ENCODE results near the gene PCDHGA1. TPM values are rescaled to one million over a fixed set of nuclear protein-coding genes. Genes with fewer than 3 reads are reported as not detected.

PCDHGA1 gene
- total RNA-seq, 2 donors from 2014 or later: 0.33 to 0.78 TPM

DNA sequence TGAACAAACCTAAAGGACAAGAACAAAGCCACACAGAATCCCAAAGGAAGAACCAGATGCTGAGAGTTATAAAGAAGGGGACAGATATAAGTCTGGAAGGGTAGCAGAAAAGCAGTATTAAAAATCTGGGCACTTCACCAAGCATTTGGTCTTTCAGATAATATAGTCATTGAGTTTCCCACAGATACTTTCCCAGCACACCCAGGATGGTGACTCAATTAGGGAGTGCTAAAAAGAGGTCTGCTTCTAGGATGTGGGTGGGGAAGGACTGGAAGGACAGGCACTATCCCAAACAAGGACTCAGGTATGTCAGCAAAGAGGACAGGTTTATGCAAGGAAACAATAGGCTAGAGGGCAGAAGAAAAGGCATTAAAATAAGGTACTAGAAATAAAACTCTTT, 229.1 kb downstream of the PCDHGA1 start:
- Histone ChIP-seq H3K4me3 (no peak overlapping the region), H3K27ac (peak overlapping the region; percentile 76 to 89 (median 84)), H3K9me3 (no peaks in the 10 kb centered on the region), H3K4me1 (peaks cover 42% of the 10 kb centered on the region), H3K36me3 (replicated peaks in 1 of 2; ENCODE audit: insufficient read depth in 1 of 2, low read depth in 2 of 2) (no peaks in the 10 kb centered on the region), H3K27me3 (no peaks in the 10 kb centered on the region)
- TF ChIP-seq POLR2A (IDR thresholded peaks at IDR 0.05): no peak
- TF ChIP-seq, protein P1, sequence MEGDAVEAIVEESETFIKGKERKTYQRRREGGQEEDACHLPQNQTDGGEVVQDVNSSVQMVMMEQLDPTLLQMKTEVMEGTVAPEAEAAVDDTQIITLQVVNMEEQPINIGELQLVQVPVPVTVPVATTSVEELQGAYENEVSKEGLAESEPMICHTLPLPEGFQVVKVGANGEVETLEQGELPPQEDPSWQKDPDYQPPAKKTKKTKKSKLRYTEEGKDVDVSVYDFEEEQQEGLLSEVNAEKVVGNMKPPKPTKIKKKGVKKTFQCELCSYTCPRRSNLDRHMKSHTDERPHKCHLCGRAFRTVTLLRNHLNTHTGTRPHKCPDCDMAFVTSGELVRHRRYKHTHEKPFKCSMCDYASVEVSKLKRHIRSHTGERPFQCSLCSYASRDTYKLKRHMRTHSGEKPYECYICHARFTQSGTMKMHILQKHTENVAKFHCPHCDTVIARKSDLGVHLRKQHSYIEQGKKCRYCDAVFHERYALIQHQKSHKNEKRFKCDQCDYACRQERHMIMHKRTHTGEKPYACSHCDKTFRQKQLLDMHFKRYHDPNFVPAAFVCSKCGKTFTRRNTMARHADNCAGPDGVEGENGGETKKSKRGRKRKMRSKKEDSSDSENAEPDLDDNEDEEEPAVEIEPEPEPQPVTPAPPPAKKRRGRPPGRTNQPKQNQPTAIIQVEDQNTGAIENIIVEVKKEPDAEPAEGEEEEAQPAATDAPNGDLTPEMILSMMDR (IDR thresholded peaks at IDR 0.05): no peak
- intact Hi-C loops (cut with DNase I): no loop called here
- DNase-seq: peak in 1 of 4 donors; percentile 22
- no peak for ATAC-seq

DNA sequence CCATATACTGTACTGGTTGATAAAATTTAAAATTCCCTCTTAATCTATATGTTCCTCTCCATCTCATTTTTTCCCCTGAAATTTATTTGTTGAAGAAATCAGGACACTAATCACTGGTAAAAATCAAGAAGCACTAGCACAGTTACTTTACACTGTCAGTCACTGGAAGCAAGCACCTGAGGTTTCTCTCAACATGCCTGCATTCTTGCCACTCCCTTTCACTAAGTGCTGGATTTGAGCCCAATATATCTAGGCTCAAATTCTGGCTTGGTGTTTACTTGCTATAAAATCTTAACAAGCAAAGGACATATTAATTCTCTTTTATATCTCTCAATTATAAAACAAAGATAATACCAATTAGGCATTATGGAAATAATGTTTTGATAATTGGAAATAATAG, 229.8 kb downstream of the PCDHGA1 start:
- Histone ChIP-seq H3K9me3 (no peaks in the 10 kb centered on the region), H3K27ac (peak overlapping the region; percentile 76 to 89 (median 84)), H3K4me3 (no peak overlapping the region), H3K27me3 (no peaks in the 10 kb centered on the region), H3K4me1 (peaks cover 44% of the 10 kb centered on the region), H3K36me3 (replicated peaks in 1 of 2; ENCODE audit: insufficient read depth in 1 of 2, low read depth in 2 of 2) (no peaks in the 10 kb centered on the region)
- intact Hi-C loops (cut with DNase I): no loop called here
- TF ChIP-seq, protein P1 (IDR thresholded peaks at IDR 0.05): no peak
- TF ChIP-seq POLR2A (IDR thresholded peaks at IDR 0.05): peak in 1 of 3 donors; percentile 3
- DNase-seq: peak; percentile 31 to 71 (median 55)
- ATAC-seq: peak; percentile 69

DNA sequence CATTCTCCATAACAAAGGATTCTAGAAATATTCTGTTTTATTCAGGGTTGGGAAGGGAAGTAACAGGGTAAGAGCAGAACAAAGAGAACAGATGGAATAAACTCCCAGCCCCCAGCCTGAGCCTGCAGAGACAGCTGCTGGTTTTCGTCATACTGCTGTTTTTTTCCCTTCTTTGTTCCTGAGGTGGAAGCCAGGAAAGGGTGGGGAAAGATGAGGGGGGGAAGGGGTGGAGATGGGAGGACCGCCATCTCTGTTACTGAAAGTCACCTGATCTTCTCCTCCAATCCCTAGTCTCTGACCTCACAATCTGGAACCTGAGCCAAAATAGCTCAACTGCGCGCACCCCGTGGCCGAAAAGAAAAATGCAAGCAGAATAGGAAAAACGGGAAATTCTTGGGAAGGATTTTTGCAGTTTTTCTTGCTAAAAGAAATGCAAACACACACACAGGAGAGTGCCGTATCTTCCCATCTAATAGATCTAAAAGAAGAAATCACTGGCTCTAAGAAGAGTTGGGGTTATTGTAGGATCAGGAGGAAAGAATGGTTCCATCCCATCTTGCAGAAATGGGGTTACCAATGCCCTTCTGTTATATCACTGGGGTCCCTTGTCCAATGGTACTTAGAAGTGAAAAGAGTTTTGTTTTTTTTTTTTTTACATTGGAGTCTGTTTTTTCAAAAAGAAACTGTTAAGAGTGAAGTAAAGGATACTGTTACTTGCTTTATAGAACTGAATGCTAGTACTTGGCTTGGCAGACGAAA, 230.6 kb downstream of the PCDHGA1 start:
- WGBS, 2 donors: 20 to 26% methylated on average over 9 of the region's 9 CpGs
- peak in 2 of 3 donors; percentile 49 to 53 for TF ChIP-seq POLR2A (IDR thresholded peaks at IDR 0.05)
- TF ChIP-seq, protein P1 (IDR thresholded peaks at IDR 0.05): peak; percentile 63 to 99 (median 94)
- no peaks in the 10 kb centered on the region for H3K27me3 ChIP-seq
- H3K27ac ChIP-seq: peak overlapping the region; percentile 76 to 89 (median 84)
- H3K36me3 ChIP-seq (replicated peaks in 1 of 2; ENCODE audit: insufficient read depth in 1 of 2, low read depth in 2 of 2): peaks cover 0 to 4% of the 10 kb centered on the region in 2 donors
- H3K9me3 ChIP-seq: no peaks in the 10 kb centered on the region
- H3K4me1 ChIP-seq: peaks cover 44% of the 10 kb centered on the region
- no peak overlapping the region for H3K4me3 ChIP-seq
- DNase-seq (peak; percentile 91 to 96 (median 92)), ATAC-seq (peak; percentile 91)
- intact Hi-C loops (cut with DNase I): no loop called here

Other genes starting within 250 kb of the PCDHGA1 start
- 1 to 10 TPM; 1.8 to 2.0 TPM for gene PCDHB2, start 235.9 kb upstream of the PCDHGA1 start, total RNA-seq
- 1 to 10 TPM; 1.3 to 1.8 TPM for gene PCDHB3, start 230.0 kb upstream of the PCDHGA1 start, total RNA-seq
- gene PCDHB4, start 208.7 kb upstream of the PCDHGA1 start, total RNA-seq: 1 to 10 TPM; 1.6 to 3.3 TPM
- 10 to 100 TPM in 1 of 2 donors, 1 to 10 TPM in 1; 4.3 to 10.6 TPM for gene PCDHB5, start 195.3 kb upstream of the PCDHGA1 start, total RNA-seq
- 1 to 10 TPM in 1 of 2 donors, under 1 TPM in 1; 0.33 to 1.0 TPM for gene PCDHB6, start 180.5 kb upstream of the PCDHGA1 start, total RNA-seq
- gene PCDHB7, start 157.9 kb upstream of the PCDHGA1 start, total RNA-seq: under 1 TPM in 1 of 2 donors, not detected in 1; 0.52 TPM
- under 1 TPM; 0.33 to 0.52 TPM for gene PCDHB8, start 152.7 kb upstream of the PCDHGA1 start, total RNA-seq
- gene PCDHB16, start 148.1 kb upstream of the PCDHGA1 start, total RNA-seq: 1 to 10 TPM; 2.1 to 4.6 TPM
- 10 to 100 TPM in 1 of 2 donors, under 1 TPM in 1; 0.78 to 19.8 TPM for gene PCDHB9, start 143.4 kb upstream of the PCDHGA1 start, total RNA-seq
- gene PCDHB10, start 138.2 kb upstream of the PCDHGA1 start, total RNA-seq: 1 to 10 TPM; 1.3 to 2.3 TPM
- 1 to 10 TPM; 4.4 to 4.9 TPM for gene PCDHB11, start 130.9 kb upstream of the PCDHGA1 start, total RNA-seq
- 1 to 10 TPM; 2.0 to 3.4 TPM for gene PCDHB12, start 121.8 kb upstream of the PCDHGA1 start, total RNA-seq
- 1 to 10 TPM; 6.5 to 7.6 TPM for gene PCDHB13, start 116.6 kb upstream of the PCDHGA1 start, total RNA-seq
- gene PCDHB14, start 107.2 kb upstream of the PCDHGA1 start, total RNA-seq: 1 to 10 TPM; 3.4 to 7.3 TPM
- 1 to 10 TPM; 3.1 to 3.6 TPM for gene PCDHB15, start 85.1 kb upstream of the PCDHGA1 start, total RNA-seq
- not detected for gene SLC25A2, start 26.5 kb upstream of the PCDHGA1 start, total RNA-seq
- 10 to 100 TPM; 28.7 to 32.2 TPM for gene TAF7, start 9.7 kb upstream of the PCDHGA1 start, total RNA-seq
- 1 to 10 TPM; 2.0 to 2.9 TPM for gene PCDHGA2, start 8.2 kb downstream of the PCDHGA1 start, total RNA-seq
- gene PCDHGA3, start 13.3 kb downstream of the PCDHGA1 start, total RNA-seq: 10 to 100 TPM in 1 of 2 donors, 1 to 10 TPM in 1; 4.2 to 11.2 TPM
- 1 to 10 TPM; 3.9 to 6.9 TPM for gene PCDHGB1, start 19.6 kb downstream of the PCDHGA1 start, total RNA-seq
- 10 to 100 TPM in 1 of 2 donors, 1 to 10 TPM in 1; 6.7 to 10.9 TPM for gene PCDHGA4, start 24.5 kb downstream of the PCDHGA1 start, total RNA-seq
- 1 to 10 TPM; 2.3 to 9.3 TPM for gene PCDHGB2, start 29.5 kb downstream of the PCDHGA1 start, total RNA-seq
- 1 to 10 TPM; 5.6 to 6.0 TPM for gene PCDHGA5, start 33.6 kb downstream of the PCDHGA1 start, total RNA-seq
- gene PCDHGB3, start 39.7 kb downstream of the PCDHGA1 start, total RNA-seq: 10 to 100 TPM in 1 of 2 donors, 1 to 10 TPM in 1; 4.2 to 10.2 TPM
- 10 to 100 TPM in 1 of 2 donors, 1 to 10 TPM in 1; 5.2 to 11.2 TPM for gene PCDHGA6, start 43.4 kb downstream of the PCDHGA1 start, total RNA-seq
- gene PCDHGA7, start 52.2 kb downstream of the PCDHGA1 start, total RNA-seq: 1 to 10 TPM; 5.2 to 7.6 TPM
- 1 to 10 TPM; 3.6 to 4.9 TPM for gene PCDHGB4, start 57.2 kb downstream of the PCDHGA1 start, total RNA-seq
- gene PCDHGA8, start 62.1 kb downstream of the PCDHGA1 start, total RNA-seq: 10 to 100 TPM in 1 of 2 donors, 1 to 10 TPM in 1; 4.2 to 10.2 TPM
- gene PCDHGB5, start 67.4 kb downstream of the PCDHGA1 start, total RNA-seq: 10 to 100 TPM in 1 of 2 donors, 1 to 10 TPM in 1; 7.8 to 15.2 TPM
- gene PCDHGA9, start 72.3 kb downstream of the PCDHGA1 start, total RNA-seq: 1 to 10 TPM; 4.9 to 8.2 TPM
- gene PCDHGB6, start 77.5 kb downstream of the PCDHGA1 start, total RNA-seq: 1 to 10 TPM; 4.6 to 8.0 TPM
- 1 to 10 TPM; 5.3 to 5.4 TPM for gene PCDHGA10, start 82.5 kb downstream of the PCDHGA1 start, total RNA-seq
- gene PCDHGB7, start 87.2 kb downstream of the PCDHGA1 start, total RNA-seq: 1 to 10 TPM; 7.0 to 7.9 TPM
- 1 to 10 TPM; 4.9 to 6.9 TPM for gene PCDHGA11, start 90.5 kb downstream of the PCDHGA1 start, total RNA-seq
- gene PCDHGA12, start 100.0 kb downstream of the PCDHGA1 start, total RNA-seq: 1 to 10 TPM; 5.3 to 5.4 TPM
- gene PCDHGC3, start 145.5 kb downstream of the PCDHGA1 start, total RNA-seq: 10 to 100 TPM in 1 of 2 donors, 1 to 10 TPM in 1; 9.6 to 16.1 TPM
- 1 to 10 TPM; 1.6 to 2.0 TPM for gene PCDHGC4, start 154.5 kb downstream of the PCDHGA1 start, total RNA-seq
- 1 to 10 TPM; 2.0 to 3.1 TPM for gene PCDHGC5, start 158.6 kb downstream of the PCDHGA1 start, total RNA-seq

Data from body of pancreas (tissue), 4 donors.